IPS-20b (cell line): Measurements from ENCODE around the gene OR11L1.

Experiments used
- H3K27ac ChIP-seq: one replicate; pipeline ENCODE4 v1.5.1; 2013; ENCODE audit warnings: low read length
- H3K27me3 ChIP-seq: 2 replicates; pipeline ENCODE4 v1.6.1; 2013; ENCODE audit warnings: mild to moderate bottlenecking, low read length, inconsistent platforms; ENCODE audit not compliant: insufficient read depth
- H3K36me3 ChIP-seq: 2 replicates; pipeline ENCODE4 v1.6.1; 2013; ENCODE audit warnings: low read depth, mild to moderate bottlenecking, inconsistent platforms, low read length, moderate library complexity; ENCODE audit not compliant: insufficient read depth
- H3K4me1 ChIP-seq: 2 replicates; pipeline ENCODE4 v1.6.1; 2013; ENCODE audit warnings: mild to moderate bottlenecking, control low read depth, inconsistent platforms, low read length, moderate library complexity; ENCODE audit not compliant: insufficient read depth
- H3K4me3 ChIP-seq: 2 replicates; pipeline ENCODE4 v1.5.1; 2013; ENCODE audit warnings: mild to moderate bottlenecking, low read length, inconsistent platforms
- H3K9ac ChIP-seq: 2 replicates; pipeline ENCODE4 v1.6.1; 2013; ENCODE audit warnings: low read depth, mild to moderate bottlenecking, inconsistent platforms, low read length, moderate library complexity
- H3K9me3 ChIP-seq: 2 replicates; pipeline ENCODE4 v1.6.1; 2013; ENCODE audit warnings: mild to moderate bottlenecking, low read depth, low read length, inconsistent platforms; ENCODE audit not compliant: insufficient read depth

OR11L1 gene

GRCh38 chr1:247841796-247842195 is at the start of gene OR11L1:
Gene OR11L1 (minus strand): TSS chr1:247841896. CDS start chr1:247841896, 0 bp downstream.
- Histone ChIP-seq H3K9ac (no peak within 1 kb of the TSS), H3K4me3 (no peak within 1 kb of the TSS), H3K4me1 (peaks cover 10% of the 10 kb centered on the region; the same call in 1 of the 2 replicates), H3K27ac (no peak within 1 kb of the TSS), H3K27me3 (no peaks in the 10 kb centered on the region), H3K36me3 (no peaks in the 10 kb centered on the region), H3K9me3 (no peaks in the 10 kb centered on the region)

- peaks cover 25% of the 10 kb centered on the region for H3K9me3 ChIP-seq
- H3K27me3 ChIP-seq, result no peaks in the 10 kb centered on the region
Measured at GRCh38 chr1:247884797-247885413, 43.2 kb upstream of the OR11L1 start.

GRCh38 chr1:247883346-247883745 is 41.6 kb upstream of the OR11L1 start:
- Histone ChIP-seq H3K4me3 (no peak overlapping the region), H3K36me3 (no peaks in the 10 kb centered on the region), H3K27me3 (no peaks in the 10 kb centered on the region), H3K9ac (no peak overlapping the region), H3K27ac (no peak overlapping the region), H3K9me3 (peaks cover 30% of the 10 kb centered on the region), H3K4me1 (no peaks in the 10 kb centered on the region)

More at GRCh38 chr1:247884797-247885413, 43.2 kb upstream of the OR11L1 start:
- Histone ChIP-seq H3K27ac (no peak overlapping the region), H3K4me3 (no peak overlapping the region), H3K9ac (no peak overlapping the region), H3K4me1 (no peaks in the 10 kb centered on the region), H3K36me3 (no peaks in the 10 kb centered on the region)

GRCh38 chr1:247865416-247865815 is 23.7 kb upstream of the OR11L1 start:
- no peak overlapping the region for H3K27ac ChIP-seq
- H3K9me3 ChIP-seq, result peaks cover 15% of the 10 kb centered on the region
- H3K36me3 ChIP-seq, result no peaks in the 10 kb centered on the region
- H3K4me1 ChIP-seq, result no peaks in the 10 kb centered on the region
- no peak overlapping the region for H3K4me3 ChIP-seq
- H3K27me3 ChIP-seq, result no peaks in the 10 kb centered on the region
- no peak overlapping the region for H3K9ac ChIP-seq

GRCh38 chr1:247864644-247865043 is 22.9 kb upstream of the OR11L1 start:
- no peaks in the 10 kb centered on the region for H3K4me1 ChIP-seq
- H3K4me3 ChIP-seq, result no peak overlapping the region
- H3K27ac ChIP-seq, result no peak overlapping the region
- no peaks in the 10 kb centered on the region for H3K36me3 ChIP-seq
- no peak overlapping the region for H3K9ac ChIP-seq
- no peaks in the 10 kb centered on the region for H3K27me3 ChIP-seq
- H3K9me3 ChIP-seq, result peaks cover 7% of the 10 kb centered on the region; the same call in 1 of the 2 replicates

GRCh38 chr1:247862756-247863155 is 21.1 kb upstream of the OR11L1 start:
- H3K36me3 ChIP-seq, result no peaks in the 10 kb centered on the region
- peaks cover 2% of the 10 kb centered on the region; the same call in 1 of the 2 replicates for H3K9me3 ChIP-seq
- peaks cover 14% of the 10 kb centered on the region for H3K27me3 ChIP-seq
- no peaks in the 10 kb centered on the region for H3K4me1 ChIP-seq
- H3K9ac ChIP-seq, result no peak overlapping the region
- no peak overlapping the region for H3K4me3 ChIP-seq
- no peak overlapping the region for H3K27ac ChIP-seq

- Histone ChIP-seq H3K27ac (no peak overlapping the region), H3K9me3 (no peaks in the 10 kb centered on the region), H3K9ac (no peak overlapping the region), H3K27me3 (peaks cover 36% of the 10 kb centered on the region), H3K4me1 (no peaks in the 10 kb centered on the region), H3K4me3 (peak overlapping the region; percentile 70; the same call in 1 of the 2 replicates), H3K36me3 (no peaks in the 10 kb centered on the region)
Measured at GRCh38 chr1:247857985-247858619, 16.4 kb upstream of the OR11L1 start.

GRCh38 chr1:247857069-247857984 is 15.6 kb upstream of the OR11L1 start, which contains the start of gene TRIM58:
Gene TRIM58 (plus strand): TSS chr1:247857187. CDS start chr1:247857247, 60 bp downstream.
- no peaks in the 10 kb centered on the region for H3K4me1 ChIP-seq
- no peaks in the 10 kb centered on the region for H3K9me3 ChIP-seq
- no peak within 1 kb of the TSS for H3K27ac ChIP-seq
- H3K27me3 ChIP-seq, result peaks cover 36% of the 10 kb centered on the region
- peak within 1 kb of the TSS; percentile 70 for H3K4me3 ChIP-seq
- no peaks in the 10 kb centered on the region for H3K36me3 ChIP-seq
- H3K9ac ChIP-seq, result peak within 1 kb of the TSS; percentile 37; the same call in 1 of the 2 replicates

- no peaks in the 10 kb centered on the region for H3K9me3 ChIP-seq
- no peak overlapping the region for H3K9ac ChIP-seq
- no peak overlapping the region for H3K4me3 ChIP-seq
- H3K36me3 ChIP-seq, result no peaks in the 10 kb centered on the region
- no peaks in the 10 kb centered on the region for H3K4me1 ChIP-seq
- H3K27ac ChIP-seq, result no peak overlapping the region
- peaks cover 36% of the 10 kb centered on the region for H3K27me3 ChIP-seq
Measured at GRCh38 chr1:247855911-247856310, 14.2 kb upstream of the OR11L1 start.

- H3K27ac ChIP-seq, result no peak overlapping the region
- H3K9ac ChIP-seq, result no peak overlapping the region
- H3K36me3 ChIP-seq, result no peaks in the 10 kb centered on the region
- H3K9me3 ChIP-seq, result no peaks in the 10 kb centered on the region
- peaks cover 36% of the 10 kb centered on the region for H3K27me3 ChIP-seq
- no peak overlapping the region for H3K4me3 ChIP-seq
- H3K4me1 ChIP-seq, result no peaks in the 10 kb centered on the region
Measured at GRCh38 chr1:247854899-247855545, 13.3 kb upstream of the OR11L1 start.

GRCh38 chr1:247849616-247850015 is 7.9 kb upstream of the OR11L1 start:
- Histone ChIP-seq H3K27ac (no peak overlapping the region), H3K4me1 (peaks cover 5% of the 10 kb centered on the region; the same call in 1 of the 2 replicates), H3K27me3 (no peaks in the 10 kb centered on the region), H3K4me3 (no peak overlapping the region), H3K36me3 (no peaks in the 10 kb centered on the region), H3K9me3 (no peaks in the 10 kb centered on the region), H3K9ac (no peak overlapping the region)
